Activated CD4-positive, alpha-beta memory T cell treated with anti-CD3 and anti-CD28 coated beads for 36 hours (primary cell): ENCODE results near the gene M1AP. TPM values are rescaled to one million over a fixed set of nuclear protein-coding genes. Genes with fewer than 3 reads are reported as not detected.
A peak's percentile ranks its signal among the peaks of the same experiment; 100 is the strongest.
"Not testable (repeated sequence)": the region's sequence is repeated elsewhere in the genome, so short reads cannot be mapped to it uniquely, and the experiment has no call there.

Experiments used
- CTCF ChIA-PET: fragments of 350-600 bp; sonication (Branson Sonifier 250); formaldehyde crosslinking; loops from one replicate; lab custom pipeline; 2021; ENCODE audit warnings: antibody characterized with exemption, inconsistent platforms; lab: Charles Lee
- POLR2A ChIA-PET: fragments of 350-600 bp; sonication (Branson Sonifier 250); formaldehyde crosslinking; loops from one replicate; lab custom pipeline; 2021; ENCODE audit warnings: antibody characterized with exemption; lab: Charles Lee
- DNase-seq: peaks from one replicate; pipeline ENCODE4 v3.0.0-alpha.2; 2020
- H3K27ac Mint-ChIP-seq: one replicate; pipeline ENCODE4 v1.8.0; 2021; ENCODE audit warnings: mixed read lengths
- H3K27me3 Mint-ChIP-seq: one replicate; pipeline ENCODE4 v1.8.0; 2021; ENCODE audit warnings: mixed read lengths
- H3K36me3 Mint-ChIP-seq: one replicate; pipeline ENCODE4 v1.8.0; 2021; ENCODE audit warnings: mixed read lengths
- H3K4me1 Mint-ChIP-seq: one replicate; pipeline ENCODE4 v1.8.0; 2021; ENCODE audit warnings: low read depth, mixed read lengths
- H3K4me3 Mint-ChIP-seq: one replicate; pipeline ENCODE4 v1.8.0; 2021; ENCODE audit warnings: mild to moderate bottlenecking, mixed read lengths
- H3K9me3 Mint-ChIP-seq: one replicate; pipeline ENCODE4 v1.8.0; 2021; ENCODE audit warnings: mixed read lengths
- intact Hi-C: fragments of 100-400 bp; cut with micrococcal nuclease; formaldehyde crosslinking; loops from one replicate; pipeline ENCODE4 v1.15.1; 2023
- total RNA-seq, 2 experiments: library from RNA; stranded (reverse); gene quantifications; one replicate each; pipeline ENCODE4 v1.2.3, GENCODE V29; 2021

The M1AP gene
- total RNA-seq, 2 experiments from 2014 or later = not detected

GRCh38 chr2:74573747-74574562 lies 74.2 kb downstream of the M1AP start:
- H3K27ac Mint-ChIP-seq = no peak overlapping the region
- intact Hi-C loops = loop anchor here (5.0 kb wide), 1 partner anchor 42 kb away; no protein-coding TSS in a partner anchor
- POLR2A ChIA-PET = no interaction called here
- no peaks in the 10 kb centered on the region for H3K9me3 Mint-ChIP-seq
- H3K27me3 Mint-ChIP-seq = no peaks in the 10 kb centered on the region
- no peaks in the 10 kb centered on the region for H3K36me3 Mint-ChIP-seq
- peaks cover 24% of the 10 kb centered on the region for H3K4me1 Mint-ChIP-seq
- CTCF ChIA-PET = interaction anchor here (1.4 to 6.2 kb wide), 2 partner anchors 14 to 76 kb away, joined by 3 to 48 read pairs; no protein-coding TSS in a partner anchor
- H3K4me3 Mint-ChIP-seq = peak overlapping the region; percentile 22
- DNase-seq = no peak

- CTCF ChIA-PET = interaction anchor here (2.4 kb wide), 1 partner anchor 17 kb away, joined by 9 read pairs; no protein-coding TSS in a partner anchor
- POLR2A ChIA-PET = no interaction called here
- Mint-ChIP-seq H3K4me1 (peaks cover 20% of the 10 kb centered on the region), H3K27me3 (peaks cover 8% of the 10 kb centered on the region), H3K27ac (no peak overlapping the region), H3K9me3 (no peaks in the 10 kb centered on the region), H3K36me3 (no peaks in the 10 kb centered on the region), H3K4me3 (no peak overlapping the region)
- DNase-seq = no peak
- intact Hi-C loops = loop anchor here (5.0 kb wide), 1 partner anchor 40 kb away; no protein-coding TSS in a partner anchor
Measured at GRCh38 chr2:74572178-74572925, 75.8 kb downstream of the M1AP start.

GRCh38 chr2:74571058-74571457 lies 77.1 kb downstream of the M1AP start:
- ChIA-PET POLR2A (no interaction called here), CTCF (interaction anchor here (1.0 to 2.4 kb wide), 2 partner anchors 16 to 18 kb away, joined by 3 to 9 read pairs; no protein-coding TSS in a partner anchor)
- peak; percentile 55 for DNase-seq

GRCh38 chr2:74569686-74570085 lies 78.4 kb downstream of the M1AP start:
- no peak for DNase-seq
- Mint-ChIP-seq H3K27me3 (peaks cover 9% of the 10 kb centered on the region), H3K4me3 (no peak overlapping the region), H3K9me3 (no peaks in the 10 kb centered on the region), H3K4me1 (peaks cover 25% of the 10 kb centered on the region), H3K36me3 (no peaks in the 10 kb centered on the region), H3K27ac (no peak overlapping the region)
- intact Hi-C loops = loop anchor here (2.0 to 5.0 kb wide), 2 partner anchors 15 to 37 kb away; partner anchors contain the start of gene DOK1
- ChIA-PET CTCF (interaction anchor here (2.4 kb wide), 1 partner anchor 19 kb away, joined by 9 read pairs; no protein-coding TSS in a partner anchor), POLR2A (no interaction called here)

More at GRCh38 chr2:74571058-74571457, 77.1 kb downstream of the M1AP start:
- no peaks in the 10 kb centered on the region for H3K36me3 Mint-ChIP-seq
- peaks cover 25% of the 10 kb centered on the region for H3K4me1 Mint-ChIP-seq
- intact Hi-C loops = loop anchor here (1.0 to 5.0 kb wide), 3 partner anchors 13 to 39 kb away; partner anchors contain the start of gene DOK1
- no peaks in the 10 kb centered on the region for H3K9me3 Mint-ChIP-seq
- peaks cover 8% of the 10 kb centered on the region for H3K27me3 Mint-ChIP-seq
- H3K27ac Mint-ChIP-seq = no peak overlapping the region
- H3K4me3 Mint-ChIP-seq = no peak overlapping the region

- no peak overlapping the region for H3K27ac Mint-ChIP-seq
- CTCF ChIA-PET = interaction anchor here (0.8 to 1.4 kb wide), 4 partner anchors 9 to 60 kb away, joined by 3 to 4 read pairs (median 4); partner anchors contain the start of gene PCGF1
- H3K4me1 Mint-ChIP-seq = peaks cover 12% of the 10 kb centered on the region
- H3K27me3 Mint-ChIP-seq = peaks cover 11% of the 10 kb centered on the region
- POLR2A ChIA-PET = interaction anchor here (1.8 kb wide), 1 partner anchor 14 kb away, joined by 5 read pairs; the partner anchor contains the start of gene LOXL3
- no peaks in the 10 kb centered on the region for H3K9me3 Mint-ChIP-seq
- DNase-seq = no peak
- H3K36me3 Mint-ChIP-seq = no peaks in the 10 kb centered on the region
- H3K4me3 Mint-ChIP-seq = no peak overlapping the region
- intact Hi-C loops = no loop called here
Measured at GRCh38 chr2:74567881-74568280, 80.2 kb downstream of the M1AP start.

- H3K4me3 Mint-ChIP-seq = no peak overlapping the region
- intact Hi-C loops = no loop called here
- CTCF ChIA-PET = interaction anchor here (1.1 to 1.4 kb wide), 4 partner anchors 9 to 317 kb away, joined by 3 to 5 read pairs (median 4); no protein-coding TSS in a partner anchor
Measured at GRCh38 chr2:74566754-74567085, 81.4 kb downstream of the M1AP start.

GRCh38 chr2:74566076-74566753 lies 81.9 kb downstream of the M1AP start:
- no peak overlapping the region for H3K4me3 Mint-ChIP-seq
- ChIA-PET CTCF (interaction anchor here (0.7 to 1.4 kb wide), 5 partner anchors 9 to 317 kb away, joined by 3 to 5 read pairs (median 4); no protein-coding TSS in a partner anchor), POLR2A (interaction anchor here (0.5 to 1.8 kb wide), 4 partner anchors 10 to 95 kb away, joined by 3 to 9 read pairs (median 4); partner anchors contain the start of gene LOXL3)
- no peak for DNase-seq
- intact Hi-C loops = no loop called here
- H3K4me1 Mint-ChIP-seq = peaks cover 10% of the 10 kb centered on the region
- H3K36me3 Mint-ChIP-seq = no peaks in the 10 kb centered on the region
- H3K27me3 Mint-ChIP-seq = peaks cover 17% of the 10 kb centered on the region
- peak overlapping the region; percentile 76 for H3K27ac Mint-ChIP-seq
- H3K9me3 Mint-ChIP-seq = no peaks in the 10 kb centered on the region

More at GRCh38 chr2:74566754-74567085, 81.4 kb downstream of the M1AP start:
- Mint-ChIP-seq H3K36me3 (no peaks in the 10 kb centered on the region), H3K27ac (peak overlapping the region; percentile 76), H3K9me3 (no peaks in the 10 kb centered on the region), H3K4me1 (peaks cover 10% of the 10 kb centered on the region), H3K27me3 (peaks cover 14% of the 10 kb centered on the region)
- no peak for DNase-seq
- POLR2A ChIA-PET = interaction anchor here (1.2 to 1.8 kb wide), 3 partner anchors 10 to 13 kb away, joined by 3 to 9 read pairs (median 5); partner anchors contain the start of gene LOXL3

GRCh38 chr2:74564222-74564621 lies 83.9 kb downstream of the M1AP start:
- Mint-ChIP-seq H3K27ac (no peak overlapping the region), H3K4me3 (no peak overlapping the region), H3K4me1 (peaks cover 12% of the 10 kb centered on the region), H3K9me3 (no peaks in the 10 kb centered on the region), H3K27me3 (peaks cover 20% of the 10 kb centered on the region), H3K36me3 (no peaks in the 10 kb centered on the region)
- intact Hi-C loops = no loop called here
- no peak for DNase-seq
- ChIA-PET POLR2A (no interaction called here), CTCF (no interaction called here)

- Mint-ChIP-seq H3K4me1 (peaks cover 10% of the 10 kb centered on the region), H3K36me3 (no peaks in the 10 kb centered on the region), H3K27me3 (peaks cover 13% of the 10 kb centered on the region), H3K9me3 (no peaks in the 10 kb centered on the region), H3K27ac (no peak overlapping the region), H3K4me3 (no peak overlapping the region)
- no peak for DNase-seq
- ChIA-PET POLR2A (no interaction called here), CTCF (no interaction called here)
- intact Hi-C loops = no loop called here
Measured at GRCh38 chr2:74562126-74562775, 85.9 kb downstream of the M1AP start.

GRCh38 chr2:74561022-74561421 lies 87.1 kb downstream of the M1AP start:
- H3K27ac Mint-ChIP-seq, CTCF ChIA-PET, DNase-seq, H3K4me3 Mint-ChIP-seq, H3K4me1 Mint-ChIP-seq, H3K9me3 Mint-ChIP-seq, H3K36me3 Mint-ChIP-seq, intact Hi-C loops, POLR2A ChIA-PET: not testable (repeated sequence)
- peaks cover 13% of the 10 kb centered on the region for H3K27me3 Mint-ChIP-seq

- Mint-ChIP-seq H3K27ac (no peak overlapping the region), H3K9me3 (no peaks in the 10 kb centered on the region), H3K4me1 (peaks cover 5% of the 10 kb centered on the region), H3K4me3 (no peak overlapping the region), H3K36me3 (peaks cover 4% of the 10 kb centered on the region), H3K27me3 (peaks cover 11% of the 10 kb centered on the region)
- ChIA-PET POLR2A (no interaction called here), CTCF (no interaction called here)
- intact Hi-C loops = no loop called here
- no peak for DNase-seq
Measured at GRCh38 chr2:74560591-74560990, 87.5 kb downstream of the M1AP start.
